Common myeloid progenitor, CD34-positive (primary cell): ENCODE data around the gene ZNF354C.

Source experiments
- CTCF ChIA-PET: fragments of 350-600 bp; sonication (Branson Sonifier 250); formaldehyde crosslinking; loops from one replicate; lab custom pipeline; 2021; ENCODE audit warnings: antibody characterized with exemption; lab: Charles Lee
- POLR2A ChIA-PET: fragments of 350-600 bp; sonication (Branson Sonifier 250); formaldehyde crosslinking; loops from one replicate; lab custom pipeline; 2021; ENCODE audit warnings: antibody characterized with exemption; lab: Charles Lee
- DNase-seq, 3 donors: peaks; one replicate each; pipeline versions ENCODE4 v3.0.0 to v3.0.0-alpha.2; 2013
- H3K27ac ChIP-seq, 2 experiments: 1 replicate in 1 of 2; 2 replicates in 1 of 2; pipeline ENCODE4 v1.7.0; 2013; ENCODE audit warnings: inconsistent platforms in 2 of 2, low read length in 2 of 2, mild to moderate bottlenecking in 2 of 2, low read depth in 1 of 2, moderate library complexity in 1 of 2; ENCODE audit not compliant: severe bottlenecking in 2 of 2, insufficient read depth in 1 of 2, poor library complexity in 1 of 2
- H3K27me3 ChIP-seq, 5 experiments: replicated peaks in 2 of 5; 1 replicate in 3 of 5; 2 replicates in 2 of 5; pipeline versions ENCODE4 v1.6.1 to v1.7.0; 2013; ENCODE audit warnings: low read length in 4 of 5, mild to moderate bottlenecking in 2 of 5, moderate library complexity in 2 of 5, inconsistent platforms in 1 of 5; ENCODE audit not compliant: insufficient read depth in 5 of 5, control insufficient read depth in 4 of 5
- H3K36me3 ChIP-seq, 4 experiments: 1 replicate in 2 of 4; 2 replicates in 2 of 4; pipeline versions ENCODE4 v1.6.1 to v1.7.0; 2013; ENCODE audit warnings: low read length in 3 of 4, control low read depth in 1 of 4, mild to moderate bottlenecking in 1 of 4; ENCODE audit not compliant: control insufficient read depth in 4 of 4, insufficient read depth in 4 of 4
- H3K4me1 ChIP-seq, 4 experiments: 1 replicate in 3 of 4; 2 replicates in 1 of 4; pipeline versions ENCODE4 v1.6.1 to v1.7.1; 2013; ENCODE audit warnings: low read length in 3 of 4, mild to moderate bottlenecking in 3 of 4, control low read depth in 1 of 4, inconsistent platforms in 1 of 4, moderate library complexity in 1 of 4; ENCODE audit not compliant: control insufficient read depth in 4 of 4, insufficient read depth in 4 of 4; ENCODE audit errors: control extremely low read depth in 1 of 4
- H3K4me3 ChIP-seq, 7 experiments: 1 replicate in 4 of 7; 2 replicates in 3 of 7; pipeline versions ENCODE4 v1.5.1 to v1.7.0; 2013; ENCODE audit warnings: mild to moderate bottlenecking in 7 of 7, low read length in 6 of 7, moderate library complexity in 6 of 7, inconsistent platforms in 2 of 7, low read depth in 2 of 7, control low read depth in 1 of 7; ENCODE audit not compliant: insufficient read depth in 4 of 7, control insufficient read depth in 1 of 7; ENCODE audit errors: extremely low read depth in 1 of 7
- H3K9me3 ChIP-seq, 5 experiments: 1 replicate in 4 of 5; 2 replicates in 1 of 5; pipeline versions ENCODE4 v1.6.1 to v1.7.1; 2013; ENCODE audit warnings: low read length in 4 of 5, mild to moderate bottlenecking in 2 of 5, inconsistent platforms in 1 of 5, low read depth in 1 of 5, moderate library complexity in 1 of 5; ENCODE audit not compliant: control insufficient read depth in 4 of 5, insufficient read depth in 2 of 5; ENCODE audit errors: control extremely low read depth in 1 of 5
- WGBS: methylation state at CpG from one replicate; pipeline ENCODE4 v1.1.5; 2013; ENCODE audit not compliant: insufficient coverage; 5-methylcytosine and 5-hydroxymethylcytosine counted together

The ZNF354C gene

GRCh38 chr5:179128041-179128365 lies 67.8 kb downstream of the ZNF354C start:
- H3K9me3 ChIP-seq: peaks cover 0 to 49% (median 10%) of the 10 kb centered on the region in 5 experiments
- 93% methylated on average over 9 of the region's 10 CpGs for WGBS
- H3K27me3 ChIP-seq: no peaks in the 10 kb centered on the region
- H3K36me3 ChIP-seq: no peaks in the 10 kb centered on the region
- H3K4me3 ChIP-seq: no peak overlapping the region
- DNase-seq: no peak
- no peak overlapping the region for H3K27ac ChIP-seq
- ChIA-PET POLR2A (no interaction called here), CTCF (no interaction called here)
- H3K4me1 ChIP-seq: no peaks in the 10 kb centered on the region

GRCh38 chr5:179128976-179129375 lies 68.8 kb downstream of the ZNF354C start:
- ChIA-PET CTCF (no interaction called here), POLR2A (no interaction called here)
- 96% methylated on average over 13 of the region's 14 CpGs for WGBS
- DNase-seq: no peak
- H3K27ac ChIP-seq: no peak overlapping the region
- peaks cover 0 to 40% (median 6%) of the 10 kb centered on the region in 5 experiments for H3K9me3 ChIP-seq
- no peaks in the 10 kb centered on the region for H3K36me3 ChIP-seq
- H3K27me3 ChIP-seq: no peaks in the 10 kb centered on the region
- no peaks in the 10 kb centered on the region for H3K4me1 ChIP-seq
- no peak overlapping the region for H3K4me3 ChIP-seq

GRCh38 chr5:179129607-179130071 lies 69.5 kb downstream of the ZNF354C start:
- Histone ChIP-seq H3K9me3 (peaks cover 0 to 38% (median 2%) of the 10 kb centered on the region in 5 experiments), H3K4me1 (no peaks in the 10 kb centered on the region), H3K27me3 (no peaks in the 10 kb centered on the region), H3K27ac (no peak overlapping the region), H3K4me3 (no peak overlapping the region), H3K36me3 (no peaks in the 10 kb centered on the region)
- ChIA-PET CTCF (no interaction called here), POLR2A (no interaction called here)
- DNase-seq: no peak
- WGBS: 94% methylated on average over 17 of the region's 18 CpGs

- Histone ChIP-seq H3K27ac (no peak overlapping the region), H3K4me1 (no peaks in the 10 kb centered on the region), H3K4me3 (no peak overlapping the region), H3K36me3 (no peaks in the 10 kb centered on the region), H3K27me3 (no peaks in the 10 kb centered on the region), H3K9me3 (peaks cover 0 to 34% (median 2%) of the 10 kb centered on the region in 5 experiments)
- WGBS: 94% methylated on average over 13 of the region's 14 CpGs
- no peak for DNase-seq
- ChIA-PET CTCF (no interaction called here), POLR2A (no interaction called here)
Measured at GRCh38 chr5:179130101-179130681, 70.0 kb downstream of the ZNF354C start.

- H3K36me3 ChIP-seq: no peaks in the 10 kb centered on the region
- ChIA-PET CTCF (no interaction called here), POLR2A (no interaction called here)
- DNase-seq: no peak
- no peaks in the 10 kb centered on the region for H3K27me3 ChIP-seq
- WGBS: 93% methylated on average over 9 of the region's 10 CpGs
- no peaks in the 10 kb centered on the region for H3K4me1 ChIP-seq
- peaks cover 0 to 28% (median 0%) of the 10 kb centered on the region in 5 experiments for H3K9me3 ChIP-seq
- H3K4me3 ChIP-seq: no peak overlapping the region
- H3K27ac ChIP-seq: no peak overlapping the region
Measured at GRCh38 chr5:179131321-179131835, 71.2 kb downstream of the ZNF354C start.

GRCh38 chr5:179131886-179132585 lies 71.9 kb downstream of the ZNF354C start:
- H3K9me3 ChIP-seq: peaks cover 0 to 22% (median 0%) of the 10 kb centered on the region in 5 experiments
- ChIA-PET POLR2A (no interaction called here), CTCF (no interaction called here)
- no peaks in the 10 kb centered on the region for H3K27me3 ChIP-seq
- H3K4me3 ChIP-seq: no peak overlapping the region
- DNase-seq: no peak
- H3K27ac ChIP-seq: no peak overlapping the region
- H3K36me3 ChIP-seq: no peaks in the 10 kb centered on the region
- 90% methylated on average over 14 of the region's 15 CpGs for WGBS
- H3K4me1 ChIP-seq: no peaks in the 10 kb centered on the region

GRCh38 chr5:179132586-179133355 lies 72.6 kb downstream of the ZNF354C start:
- CTCF ChIA-PET: no interaction called here
- Histone ChIP-seq H3K9me3 (peaks cover 0 to 15% (median 0%) of the 10 kb centered on the region in 5 experiments), H3K27me3 (no peaks in the 10 kb centered on the region), H3K36me3 (no peaks in the 10 kb centered on the region), H3K27ac (no peak overlapping the region), H3K4me3 (no peak overlapping the region), H3K4me1 (no peaks in the 10 kb centered on the region)
- no peak for DNase-seq
- POLR2A ChIA-PET: no interaction called here
- WGBS: 94% methylated on average over 21 of the region's 23 CpGs
